NCI-H1092 (cell line): ENCODE results near the gene SAT1.

ENCODE experiments used
- DNase-seq: peaks from one replicate; lab custom pipeline; 2025; lab: John Stamatoyannopoulos, UW

SAT1 gene

DNA sequence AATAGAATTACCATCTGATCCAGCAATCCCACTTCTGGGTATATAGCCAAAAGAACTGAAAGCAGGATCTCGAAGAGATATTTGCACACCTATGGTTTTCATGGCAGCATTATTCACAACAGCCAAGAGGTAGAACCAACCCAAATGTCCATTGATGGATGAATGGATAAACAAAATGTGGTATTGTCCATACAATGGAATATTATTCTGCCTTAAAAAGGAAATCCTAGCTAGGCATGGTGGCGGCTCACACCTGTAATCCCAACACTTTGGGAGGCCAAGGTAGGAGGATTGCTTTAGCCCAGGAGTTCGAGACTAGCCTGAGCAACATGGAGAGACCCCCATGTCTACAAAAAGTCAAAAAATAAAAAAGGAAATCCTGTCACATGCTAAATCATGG is 27.3 kb downstream of the SAT1 start:
- DNase-seq, result no peak

DNA sequence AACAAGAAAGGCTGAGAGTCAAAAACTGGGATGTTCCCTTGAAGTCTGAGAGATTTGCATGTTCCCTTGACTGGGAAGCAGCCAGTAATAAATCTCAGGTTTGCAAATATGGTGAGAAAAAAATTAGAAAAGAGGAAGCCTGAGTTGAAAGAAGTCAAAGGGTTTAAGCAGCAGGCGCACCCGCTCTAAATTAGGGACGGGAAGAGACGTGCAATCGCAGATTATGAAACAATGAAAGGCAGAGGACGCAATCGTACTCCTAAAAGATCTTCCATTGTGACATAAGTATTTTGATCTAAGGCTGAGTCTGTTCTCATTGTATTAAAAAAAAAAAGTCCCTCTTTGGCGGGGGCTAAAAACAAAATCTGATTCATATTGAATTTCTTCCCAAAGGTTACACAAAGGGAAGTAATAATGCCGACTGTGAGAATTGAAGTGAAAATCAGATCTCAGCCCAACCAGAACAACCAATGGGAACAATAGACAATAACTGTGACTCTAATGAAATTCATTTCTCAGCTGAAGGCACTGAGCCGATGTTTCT is 28.2 kb downstream of the SAT1 start:
- DNase-seq, result no peak

DNA sequence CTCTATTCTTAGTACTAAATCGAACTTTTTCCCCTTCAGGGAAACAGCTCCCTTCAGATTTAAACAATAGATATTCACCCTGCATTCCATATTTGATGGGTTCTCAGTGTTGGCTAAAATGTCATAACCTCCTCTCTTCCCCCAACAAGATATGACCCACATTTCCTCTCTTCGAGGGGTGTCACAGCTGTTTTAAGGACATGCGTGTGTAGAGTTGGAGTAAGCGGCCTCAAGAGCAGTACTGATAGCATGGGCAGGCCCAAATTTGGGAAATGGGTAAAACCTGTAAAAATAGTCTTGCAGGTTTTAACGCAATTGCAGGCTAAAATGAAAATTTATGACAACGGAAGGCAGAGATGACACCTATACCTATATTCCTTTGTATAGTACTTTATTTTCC is 28.7 kb downstream of the SAT1 start:
- DNase-seq, result no peak

DNA sequence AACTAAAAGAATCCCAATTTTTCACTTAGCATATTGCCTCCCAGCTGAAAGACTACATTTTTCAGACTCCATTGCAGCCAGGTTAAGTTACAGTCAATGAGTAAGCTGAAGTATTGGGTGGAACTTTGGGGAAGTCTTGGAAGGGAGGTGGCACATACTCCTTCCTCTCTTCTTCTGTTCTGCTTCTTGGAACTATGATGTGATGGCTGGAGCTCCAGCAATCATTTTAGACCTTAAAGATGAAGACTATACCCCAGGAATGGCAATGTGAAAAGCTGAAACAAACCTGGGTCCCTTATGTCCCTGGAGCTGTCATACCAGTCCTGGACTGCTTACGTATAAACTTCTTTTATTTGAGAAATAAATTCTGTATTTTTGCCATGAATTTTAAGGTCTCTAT is 30.8 kb downstream of the SAT1 start:
- DNase-seq, result no peak

DNA sequence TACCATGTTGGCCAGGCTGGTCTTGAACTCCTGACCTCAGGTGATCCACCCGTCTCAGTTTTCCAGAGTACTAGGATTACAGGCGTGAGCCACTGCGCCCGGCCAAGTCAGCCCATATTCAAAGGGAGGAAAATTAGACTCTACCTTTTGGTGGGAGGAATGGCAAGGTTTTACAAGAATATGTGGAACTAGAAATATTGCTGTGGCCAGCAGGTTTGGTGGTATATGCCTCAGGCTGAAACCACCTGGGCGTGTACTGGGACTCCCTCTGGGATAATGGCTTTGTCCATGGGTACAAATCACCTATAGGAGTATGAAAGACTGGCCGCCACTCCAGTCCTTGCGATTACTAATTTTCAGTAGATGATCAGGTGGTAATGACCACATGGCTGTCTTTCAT is 32.4 kb downstream of the SAT1 start:
- DNase-seq, result no peak

DNA sequence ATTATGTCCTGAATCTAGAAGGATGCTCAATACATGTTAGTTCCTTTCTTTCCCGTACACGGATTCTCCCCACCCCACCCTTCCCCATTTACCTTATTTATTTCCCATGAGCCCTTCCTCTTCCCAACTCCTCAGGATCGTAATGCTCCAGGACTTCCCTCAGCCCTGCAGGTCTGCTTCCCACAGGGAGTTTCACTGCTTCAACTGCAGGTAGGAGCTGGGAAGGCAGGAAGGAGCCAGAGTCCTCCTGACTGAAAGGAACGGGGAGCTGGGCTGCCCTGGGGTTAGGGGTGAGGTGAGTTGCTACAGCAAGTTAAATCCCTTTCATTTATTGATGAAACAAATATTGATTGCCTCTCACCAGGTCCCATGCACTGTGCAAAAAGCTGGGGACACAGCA is 33.2 kb downstream of the SAT1 start:
- DNase-seq, result no peak

DNA sequence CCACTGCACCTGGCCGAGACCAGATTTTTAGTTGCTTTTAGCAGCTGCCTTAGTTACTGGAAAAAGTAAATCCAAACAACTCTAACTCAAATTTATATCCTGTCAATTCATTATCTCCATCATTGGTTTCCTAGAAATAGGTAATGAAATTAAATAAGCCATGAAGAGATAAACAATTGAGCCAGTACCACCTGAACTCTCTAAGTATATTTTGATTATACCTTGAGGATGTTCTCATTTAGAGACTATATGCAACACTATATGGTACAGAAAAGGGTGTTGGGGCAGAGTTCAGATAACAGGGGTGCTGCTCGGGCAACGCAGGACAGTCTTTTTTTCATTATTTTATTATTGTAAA is 35.0 kb downstream of the SAT1 start:
- no peak for DNase-seq

DNA sequence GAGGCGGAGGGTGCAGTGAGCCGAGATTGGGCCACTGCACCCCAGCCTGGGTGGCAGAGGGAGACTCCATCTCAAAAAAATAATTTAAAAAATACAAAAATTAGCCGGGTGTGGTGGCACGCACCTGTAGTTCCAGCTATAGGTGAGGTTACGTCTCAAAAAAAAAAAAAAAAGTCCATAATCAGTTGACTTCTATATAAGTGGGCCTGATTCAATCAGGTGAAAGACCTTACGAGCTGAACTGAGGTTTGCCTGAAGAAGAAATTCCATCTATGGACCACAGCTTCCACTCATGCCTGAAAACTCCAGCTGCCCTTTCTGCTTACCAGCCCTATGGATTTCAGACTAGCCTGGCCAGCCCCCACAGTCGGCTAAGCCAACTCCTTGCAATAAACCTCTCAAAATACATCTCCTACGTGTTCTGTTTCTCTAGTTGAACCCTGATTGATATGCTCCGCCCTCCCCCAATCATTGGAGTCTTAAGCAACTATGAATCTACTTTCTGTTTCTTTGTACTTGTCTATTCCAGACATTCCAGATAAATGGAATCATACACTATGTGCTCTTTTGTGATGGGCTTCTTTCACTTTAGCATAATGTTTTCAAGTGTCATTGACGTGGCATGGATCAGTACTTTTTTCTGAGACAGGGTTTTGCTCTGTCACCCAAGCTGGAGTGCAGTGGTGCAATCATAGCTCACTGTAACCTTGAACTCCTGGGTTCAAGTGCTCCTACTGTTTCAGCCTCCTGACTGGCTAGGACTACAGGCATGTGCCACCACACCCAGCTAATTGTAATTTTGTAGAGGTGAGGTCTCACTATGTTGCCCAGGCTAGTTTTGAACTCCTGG is 36.6 kb downstream of the SAT1 start:
- DNase-seq, result no peak

DNA sequence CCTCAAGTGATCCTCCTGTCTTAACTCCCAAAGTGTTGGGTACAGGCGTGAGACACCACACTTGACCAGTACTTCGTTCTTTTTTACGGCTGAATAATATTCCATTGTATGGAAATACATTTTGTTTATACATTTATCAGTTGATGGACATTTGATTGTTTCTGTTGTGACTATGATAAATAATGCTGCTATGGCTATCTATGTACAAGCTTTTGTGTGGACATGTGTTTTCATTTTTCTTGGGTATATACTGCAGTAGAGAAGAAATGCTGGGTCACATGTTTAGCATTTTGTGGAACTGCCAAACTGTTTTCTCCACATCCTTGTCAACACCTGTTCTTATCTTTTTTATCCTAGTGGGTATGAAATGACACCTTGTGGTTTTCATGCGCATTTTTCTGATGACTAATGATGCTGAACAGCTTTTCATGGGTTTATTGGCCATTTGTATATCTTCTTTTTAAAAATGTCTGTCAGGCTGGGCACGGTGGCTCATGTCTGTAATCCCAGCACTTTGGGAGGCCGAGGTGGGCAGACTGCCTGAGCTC is 37.3 kb downstream of the SAT1 start:
- no peak for DNase-seq

DNA sequence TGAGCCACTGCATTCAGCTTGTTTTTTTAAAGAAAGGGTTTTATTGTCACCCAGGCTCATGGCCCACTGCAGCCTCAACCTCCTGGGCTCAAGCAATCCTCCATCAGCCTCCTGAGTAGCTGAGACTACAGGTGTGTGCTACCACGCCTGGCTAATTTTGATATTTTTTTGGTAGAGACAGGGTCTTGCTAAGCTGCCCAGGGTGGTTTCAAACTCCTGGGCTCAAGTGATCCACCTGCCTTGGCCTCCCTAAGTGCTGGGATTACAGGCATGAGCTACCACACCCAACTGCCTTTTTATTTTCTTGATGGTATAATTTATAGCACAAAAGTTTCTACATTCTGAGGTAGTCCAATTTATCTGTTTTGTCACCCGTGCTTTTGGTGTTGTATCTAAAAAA is 38.9 kb downstream of the SAT1 start:
- no peak for DNase-seq

DNA sequence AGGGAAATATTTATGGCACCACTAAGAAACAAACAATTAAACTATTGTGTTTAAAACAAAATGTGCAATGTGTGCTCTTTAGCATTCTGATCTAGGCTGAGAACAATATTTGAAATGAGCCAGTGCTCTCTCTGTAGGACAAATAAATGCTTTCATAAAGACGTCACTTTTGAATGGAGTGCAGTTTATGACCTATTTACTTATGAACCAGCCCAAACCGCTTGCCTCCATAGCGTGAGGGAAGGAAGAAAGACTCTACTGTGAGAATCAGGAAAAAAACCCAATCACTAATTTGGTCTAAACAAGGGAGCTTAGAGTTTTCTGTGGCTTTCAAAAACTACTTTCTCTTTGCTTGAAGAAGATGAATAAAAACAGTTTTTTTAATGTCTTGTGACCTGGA is 39.4 kb downstream of the SAT1 start:
- DNase-seq, result peak; percentile 43

DNA sequence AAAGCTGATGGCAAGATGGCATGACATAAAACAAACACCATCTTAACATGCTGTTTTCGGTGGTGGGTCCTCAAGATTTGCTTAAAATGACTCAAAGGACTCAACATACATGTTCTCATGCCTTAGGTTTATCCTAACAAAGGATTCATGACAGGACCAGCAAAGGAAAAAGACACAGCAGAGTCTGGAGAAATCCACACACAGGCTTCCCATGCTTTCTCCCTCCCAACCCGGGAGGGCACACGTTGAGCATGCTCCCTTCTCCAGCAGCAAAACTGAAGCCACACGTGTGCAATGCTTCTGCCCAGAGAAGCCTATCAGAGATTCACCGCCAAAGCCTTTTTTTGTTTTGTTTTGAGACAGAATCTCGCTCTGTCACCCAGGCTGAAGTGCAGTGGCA is 39.9 kb downstream of the SAT1 start:
- no peak for DNase-seq

DNA sequence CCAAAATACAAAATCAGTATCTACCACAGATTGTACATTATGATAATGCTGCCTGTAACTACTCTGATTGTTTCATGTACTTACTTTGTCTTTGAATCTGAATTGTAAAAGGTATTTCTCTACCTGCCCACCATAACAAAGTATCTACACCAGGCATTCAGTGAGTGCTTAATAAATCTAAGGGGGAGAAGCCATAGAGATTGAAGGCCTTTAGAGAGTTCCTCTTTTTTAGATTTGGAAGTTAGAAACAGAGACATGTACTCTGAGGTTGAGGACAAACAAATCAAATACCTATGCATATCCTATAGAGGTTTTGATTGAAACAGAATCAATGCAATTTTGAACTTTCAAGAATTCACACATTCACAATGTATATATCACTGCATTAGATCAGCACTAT is 42.7 kb downstream of the SAT1 start:
- no peak for DNase-seq

DNA sequence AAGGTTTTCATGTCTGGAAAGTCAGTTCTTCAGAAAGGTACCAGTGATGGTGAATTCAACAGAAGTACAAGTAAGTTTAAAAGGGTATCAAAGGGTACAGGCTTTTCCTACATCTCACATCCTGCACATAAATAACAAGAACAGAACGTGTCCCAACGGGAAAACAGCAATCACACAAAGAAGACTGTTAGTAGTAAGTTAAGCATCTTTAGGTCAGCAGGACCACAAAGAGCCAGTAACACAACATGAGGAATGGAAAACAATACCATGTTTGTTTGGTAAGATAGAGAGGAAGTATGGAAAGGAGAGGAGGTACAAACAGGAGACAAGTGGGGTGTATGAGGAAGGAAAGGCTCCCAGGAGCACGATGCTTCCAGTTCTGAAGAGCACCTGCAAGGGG is 43.2 kb downstream of the SAT1 start:
- no peak for DNase-seq

DNA sequence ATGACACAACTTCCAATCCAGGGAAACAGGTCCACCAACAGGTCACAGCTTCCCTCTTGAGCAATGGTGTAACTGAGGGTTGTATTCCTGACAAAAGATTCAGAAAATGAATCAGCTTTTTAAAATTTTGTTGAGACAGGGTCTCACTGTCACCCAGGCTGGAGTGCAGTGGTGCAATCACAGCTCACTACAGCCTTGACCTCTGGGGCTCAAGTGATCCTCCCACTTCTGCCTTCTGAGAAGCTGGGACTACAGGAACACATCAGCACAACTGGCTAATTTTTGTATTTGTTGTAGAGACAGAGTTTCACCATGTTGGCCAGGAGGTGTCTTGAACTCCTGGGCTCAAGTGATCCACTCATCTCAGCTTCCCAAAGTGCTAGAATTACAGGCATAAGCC is 43.7 kb downstream of the SAT1 start:
- no peak for DNase-seq

DNA sequence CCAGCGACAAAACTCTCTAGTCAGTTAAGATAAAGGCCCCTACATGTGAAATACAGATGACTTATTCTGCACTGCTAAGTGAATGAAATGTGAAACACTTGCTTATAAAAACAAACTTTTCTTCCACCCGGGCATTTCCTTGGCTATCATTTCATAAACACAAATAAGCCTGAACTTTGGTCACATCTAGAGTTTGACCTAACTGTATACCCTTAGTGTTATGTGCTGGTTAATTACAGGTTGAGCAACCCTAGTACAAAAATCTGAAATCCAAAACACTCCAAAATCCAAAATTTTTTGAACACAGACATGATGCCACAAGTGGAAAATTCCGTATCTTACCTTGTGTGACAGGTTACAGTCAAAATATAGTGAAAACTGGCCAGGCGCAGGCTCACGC is 45.9 kb downstream of the SAT1 start:
- no peak for DNase-seq

DNA sequence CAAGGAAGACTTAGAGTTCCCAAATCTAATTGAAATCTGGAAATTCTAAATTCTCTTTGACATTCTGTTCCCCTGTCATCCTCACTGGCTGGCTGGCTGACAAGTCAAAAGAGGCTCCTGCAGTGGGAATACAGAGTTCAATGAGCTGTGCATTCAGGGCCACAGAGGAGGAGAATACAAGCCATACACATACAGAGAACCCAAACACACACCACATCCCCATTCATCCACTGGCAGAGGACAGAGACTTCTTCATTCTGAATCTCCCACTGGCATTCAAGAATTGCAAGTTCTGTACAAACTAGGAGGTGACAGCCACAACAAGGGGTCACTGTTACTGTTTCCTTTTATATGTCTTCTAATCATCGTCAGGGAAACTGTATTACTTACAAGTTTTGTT is 49.7 kb downstream of the SAT1 start:
- DNase-seq, result no peak
